HUDEP-2 (cell line): ENCODE measurements around the gene NLGN1.
A peak's percentile ranks its signal among the peaks of the same experiment; 100 is the strongest.
"Not testable (repeated sequence)": the region's sequence is repeated elsewhere in the genome, so short reads cannot be mapped to it uniquely, and the experiment has no call there.

Experiments
- DNase-seq, 76 experiments: peaks; one replicate each; lab custom pipeline; 2025; ENCODE audit not compliant: unreplicated experiment in 76 of 76; lab: John Stamatoyannopoulos, UW

Gene NLGN1

DNA sequence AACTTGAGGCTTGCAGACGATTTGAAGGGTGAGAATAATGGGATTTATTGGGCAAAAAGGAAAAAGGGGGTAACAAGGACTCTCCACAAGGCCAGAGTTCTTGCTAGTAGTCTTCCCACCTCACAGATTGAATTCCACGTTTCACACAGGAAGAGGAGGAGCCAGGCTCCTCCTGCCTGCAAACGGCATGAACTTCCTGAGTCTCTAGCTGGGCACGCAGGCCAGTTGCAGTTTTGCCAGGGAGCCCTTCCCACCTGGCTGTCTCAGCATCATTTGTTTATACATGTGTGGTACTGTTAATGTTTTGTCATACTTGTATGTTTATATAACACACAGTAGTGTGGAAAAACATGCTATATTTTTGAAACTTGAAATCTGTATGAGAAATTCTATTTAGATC, 155.0 kb downstream of the NLGN1 start:
- no peak for DNase-seq

DNA sequence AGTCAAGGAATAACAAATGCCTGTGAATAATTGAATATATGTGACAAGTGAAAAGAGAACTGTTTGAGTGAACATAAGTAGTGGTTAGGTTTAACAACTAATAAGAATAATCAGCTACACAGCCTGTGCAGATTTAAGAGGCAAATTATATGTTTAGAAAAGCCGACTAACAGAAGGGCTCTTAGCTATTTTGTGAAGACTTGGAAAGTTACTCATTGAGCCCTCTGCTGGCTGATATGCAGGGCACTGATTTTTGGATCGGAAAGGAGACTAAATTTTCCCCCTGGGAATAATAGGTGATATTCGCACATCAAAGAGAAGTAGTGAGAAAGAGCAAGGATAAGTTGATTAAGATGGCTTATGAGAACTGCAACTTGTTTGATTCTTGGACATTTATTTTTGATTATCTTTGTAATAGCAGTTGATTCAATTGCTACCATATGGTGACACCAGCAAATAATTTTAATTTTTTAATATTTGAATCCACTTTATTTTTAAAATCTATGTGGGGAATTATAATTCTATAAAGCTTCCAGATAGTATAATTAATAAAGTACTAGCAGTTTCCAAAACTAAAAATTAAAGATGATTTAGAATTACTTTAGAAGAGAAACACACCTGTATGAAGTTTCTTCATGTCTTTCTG, 156.2 kb downstream of the NLGN1 start:
- peak in 4 of 76 experiments; percentile 4 to 17 (median 6) for DNase-seq

DNA sequence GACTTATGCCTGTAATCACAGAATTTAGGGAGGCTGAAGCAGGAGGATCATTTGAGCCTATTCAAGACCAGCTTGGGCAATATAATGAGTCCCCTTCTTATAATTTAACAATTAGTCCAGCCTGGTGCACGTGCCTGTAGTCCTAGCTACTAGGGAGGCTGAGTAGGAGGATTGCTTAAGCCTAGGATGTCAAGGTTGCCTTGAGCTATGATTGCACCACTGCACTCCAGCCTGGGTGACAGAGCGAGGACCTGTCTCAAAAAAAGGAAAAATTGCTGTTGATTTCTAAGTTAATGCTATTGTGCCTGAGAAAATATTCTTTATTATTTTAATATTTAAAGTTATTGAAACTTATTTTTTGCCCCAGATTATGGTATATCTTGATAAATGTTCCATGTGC, 159.0 kb downstream of the NLGN1 start:
- DNase-seq, result no peak

DNA sequence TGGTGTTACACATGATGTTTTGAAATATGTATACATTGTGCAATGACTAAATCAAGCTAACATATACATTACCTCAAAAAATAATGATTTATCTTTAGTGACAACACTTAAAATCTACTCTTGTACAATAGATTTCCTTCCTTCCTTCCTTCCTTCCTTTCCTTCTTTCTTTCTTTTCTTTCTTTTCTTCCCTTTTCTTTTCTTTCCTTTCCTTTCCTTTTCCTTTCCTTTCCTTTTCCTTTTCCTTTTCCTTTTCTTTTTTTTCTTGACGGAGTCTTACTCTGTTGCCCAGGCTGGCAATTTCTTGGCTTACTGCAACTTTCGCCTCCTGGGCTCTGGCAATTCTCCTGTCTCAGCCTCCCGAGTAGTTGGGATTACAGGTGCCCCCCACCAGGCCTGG, 170.5 kb downstream of the NLGN1 start:
- no peak for DNase-seq

GRCh38 chr3:173568623-173569022, 171.1 kb downstream of the NLGN1 start:
- no peak for DNase-seq

- no peak for DNase-seq
These were observed 186.0 kb downstream of the NLGN1 start for GRCh38 chr3:173583496-173583895.

DNA sequence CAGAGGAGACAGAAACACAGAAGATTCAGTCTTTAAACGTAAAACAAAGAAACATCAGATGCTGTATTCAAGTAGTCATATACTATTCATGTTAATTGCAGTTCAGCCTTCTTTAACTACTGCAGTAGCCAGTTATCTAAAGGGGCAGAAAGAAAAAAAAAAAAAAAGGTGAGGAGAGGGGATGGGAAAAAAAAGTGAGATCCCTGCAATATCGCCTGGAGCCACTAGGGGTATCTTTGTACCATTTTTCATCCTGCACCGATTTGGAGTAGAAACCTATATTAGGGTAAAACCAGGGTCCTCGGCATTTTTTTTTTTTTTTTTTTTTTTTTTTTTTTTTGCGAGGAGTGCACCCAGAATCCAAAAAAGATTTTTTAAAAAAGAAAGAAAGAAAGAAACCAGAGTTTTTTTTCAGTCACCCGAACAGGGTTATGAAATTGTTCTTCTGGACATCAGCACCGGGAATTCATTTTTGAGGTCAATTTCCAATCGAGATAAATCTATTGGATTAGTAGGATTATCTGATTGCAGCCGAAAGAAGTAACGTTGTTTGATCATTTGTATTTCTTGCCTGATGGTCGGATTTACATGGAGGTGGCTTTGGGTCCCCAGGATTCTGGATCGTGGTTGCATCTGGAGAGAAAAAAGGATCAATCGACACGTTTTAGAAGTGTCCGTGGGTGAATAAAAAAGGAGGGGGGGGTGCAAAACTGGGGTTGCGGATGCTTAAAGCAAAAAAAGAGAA, 186.7 kb downstream of the NLGN1 start:
- DNase-seq, result peak in 7 of 76 experiments; percentile 1 to 36 (median 25)

DNA sequence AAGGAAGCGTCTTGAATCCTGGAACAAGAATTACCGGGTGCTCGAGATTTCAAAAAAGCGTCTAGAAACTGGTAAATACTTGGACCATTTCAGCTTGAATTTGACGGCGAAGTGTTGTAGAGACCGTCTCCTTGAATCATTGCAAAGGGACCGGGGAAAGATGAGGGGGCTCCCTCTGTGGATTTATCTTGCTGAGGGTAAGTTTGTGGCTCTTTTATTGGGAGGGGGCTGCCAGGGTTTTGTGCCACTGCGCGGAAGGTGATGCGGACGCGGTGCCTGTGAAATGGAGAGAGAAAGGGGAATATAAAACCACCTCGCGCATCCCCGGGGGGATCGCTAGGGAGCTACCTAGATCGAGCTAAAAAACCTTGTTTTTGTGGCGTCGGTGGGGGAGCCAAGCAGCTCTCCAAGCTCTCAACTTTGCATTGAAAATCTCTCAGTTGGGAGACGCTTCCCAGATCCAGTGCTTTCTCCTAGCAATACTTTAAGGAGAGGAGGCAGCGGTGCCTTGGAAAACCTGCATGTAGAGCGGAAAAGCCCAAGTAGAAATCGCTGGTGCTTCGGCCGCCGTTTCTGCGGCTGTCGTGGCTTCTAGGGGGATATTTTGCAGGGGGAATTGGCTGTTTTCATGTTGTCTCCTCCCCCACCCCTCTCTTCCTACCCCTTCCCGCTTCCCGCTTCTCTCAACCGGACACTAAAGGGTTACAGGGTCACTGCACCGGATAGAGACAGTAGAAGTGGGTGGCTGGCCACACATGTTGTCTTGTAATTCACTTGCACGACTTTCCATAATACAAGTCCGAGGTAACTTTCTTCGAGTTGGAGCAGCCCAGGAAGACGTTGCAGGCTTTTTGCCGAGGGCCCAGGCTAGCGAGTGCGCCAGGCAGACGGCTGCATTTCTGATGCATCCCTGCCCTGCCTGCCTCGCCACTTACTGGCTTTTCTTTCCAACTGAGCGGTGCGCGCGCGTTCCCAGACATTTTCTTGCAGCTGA, 187.6 kb downstream of the NLGN1 start:
- DNase-seq, result no peak

DNA sequence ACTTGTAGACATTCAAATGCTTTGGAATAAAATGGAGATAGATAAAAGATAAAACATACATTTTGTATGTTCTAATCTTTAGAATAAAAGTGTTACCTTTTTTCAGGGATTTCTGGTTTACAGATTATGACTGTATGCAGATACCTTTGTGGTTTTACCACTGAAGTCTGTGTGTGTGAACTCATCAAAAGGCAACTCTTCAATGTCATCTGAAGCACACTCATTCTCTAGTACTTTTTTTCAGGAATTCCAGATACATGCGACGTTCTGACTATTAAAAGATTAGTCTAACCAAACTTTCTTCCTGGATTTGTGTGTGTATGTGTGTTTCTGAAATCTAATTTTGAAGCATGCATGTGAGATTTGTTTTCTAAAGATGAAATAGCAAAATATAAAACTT, 188.6 kb downstream of the NLGN1 start:
- DNase-seq, result no peak

GRCh38 chr3:173587055-173587454, 189.5 kb downstream of the NLGN1 start:
- no peak for DNase-seq

DNA sequence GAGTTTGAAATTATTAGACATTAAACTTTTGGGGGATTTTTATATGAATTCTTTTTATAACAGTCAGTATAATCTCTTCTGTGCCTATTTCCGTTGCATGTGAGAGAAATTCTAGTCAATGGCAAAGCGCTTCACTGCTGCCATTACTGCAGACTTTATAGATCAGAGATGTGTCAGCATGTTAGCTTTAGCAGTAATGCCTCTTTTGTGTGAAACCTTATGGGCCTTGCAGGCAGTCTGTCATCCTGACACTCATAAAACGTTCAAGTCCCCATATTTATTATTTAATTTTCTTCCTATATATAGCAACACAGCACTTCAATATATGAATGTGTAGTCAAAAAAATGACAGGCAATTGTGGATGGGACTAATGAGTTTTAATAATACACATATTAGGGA, 191.0 kb downstream of the NLGN1 start:
- no peak for DNase-seq

- DNase-seq, result no peak
These were observed 191.6 kb downstream of the NLGN1 start for GRCh38 chr3:173589116-173589515.

DNA sequence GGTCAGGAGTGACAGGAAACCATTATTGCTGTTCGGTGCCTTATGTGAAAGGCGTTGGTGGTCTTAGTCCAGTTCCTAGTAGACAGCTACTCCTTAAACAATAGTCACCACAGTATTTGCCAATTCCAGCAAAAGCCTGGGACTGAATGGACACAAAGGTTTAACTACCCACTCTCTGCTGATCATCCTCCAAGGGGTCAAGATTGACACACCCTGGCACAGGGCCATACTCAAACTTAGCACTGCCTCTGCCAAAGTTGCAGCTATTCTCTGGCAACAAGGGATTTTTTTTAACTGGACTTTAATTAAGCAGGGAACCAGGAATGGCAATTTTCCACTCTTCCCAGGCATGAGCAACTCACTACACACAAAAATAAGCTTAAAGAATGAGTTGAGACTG, 193.9 kb downstream of the NLGN1 start:
- DNase-seq, result no peak

GRCh38 chr3:173594881-173595280, 197.3 kb downstream of the NLGN1 start:
- DNase-seq, result not testable (repeated sequence)

GRCh38 chr3:173599673-173600072, 202.1 kb downstream of the NLGN1 start:
- DNase-seq, result no peak

- DNase-seq, result no peak
These were observed 217.0 kb downstream of the NLGN1 start for GRCh38 chr3:173614522-173614921.

GRCh38 chr3:173615661-173616060, 218.1 kb downstream of the NLGN1 start:
- no peak for DNase-seq

DNA sequence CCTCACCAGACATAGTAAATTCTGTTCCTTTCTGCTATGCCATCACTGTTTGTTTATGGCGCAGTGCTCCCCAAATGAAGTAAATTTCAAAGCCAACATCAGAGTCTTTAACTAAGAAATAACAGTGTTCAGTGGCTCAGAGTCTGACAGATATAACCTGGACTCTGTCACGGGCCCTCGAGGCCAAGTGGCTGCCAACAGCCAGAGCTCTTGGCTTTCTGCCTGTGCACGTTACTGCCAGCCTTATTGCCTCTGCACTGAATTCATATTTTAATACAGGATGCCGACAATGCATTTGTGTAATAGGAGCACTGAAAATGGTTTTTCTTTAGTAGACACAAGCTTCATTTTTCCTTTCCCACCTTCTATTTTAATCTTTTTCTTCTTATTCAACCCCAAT, 219.9 kb downstream of the NLGN1 start:
- DNase-seq, result peak in 8 of 76 experiments; percentile 6 to 44 (median 26)

DNA sequence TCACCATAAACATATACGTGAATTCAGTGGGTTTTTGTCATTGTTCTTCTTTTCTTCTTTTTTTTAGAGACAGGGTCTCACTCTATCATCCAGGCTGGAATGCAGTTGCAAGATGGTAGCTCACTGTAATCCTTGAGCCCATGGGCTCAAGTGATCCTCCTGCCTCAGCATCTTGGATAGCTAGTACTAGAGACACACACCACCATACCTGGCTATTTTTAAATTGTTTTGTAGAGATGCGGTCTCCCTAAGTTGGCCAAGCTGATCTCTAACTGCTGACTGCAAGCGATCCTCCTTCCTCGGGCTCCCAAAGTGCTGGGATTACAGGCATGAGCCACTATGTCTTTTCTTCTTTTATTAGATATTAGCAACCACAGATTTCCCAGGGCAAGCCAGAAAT, 220.6 kb downstream of the NLGN1 start:
- DNase-seq, result no peak

DNA sequence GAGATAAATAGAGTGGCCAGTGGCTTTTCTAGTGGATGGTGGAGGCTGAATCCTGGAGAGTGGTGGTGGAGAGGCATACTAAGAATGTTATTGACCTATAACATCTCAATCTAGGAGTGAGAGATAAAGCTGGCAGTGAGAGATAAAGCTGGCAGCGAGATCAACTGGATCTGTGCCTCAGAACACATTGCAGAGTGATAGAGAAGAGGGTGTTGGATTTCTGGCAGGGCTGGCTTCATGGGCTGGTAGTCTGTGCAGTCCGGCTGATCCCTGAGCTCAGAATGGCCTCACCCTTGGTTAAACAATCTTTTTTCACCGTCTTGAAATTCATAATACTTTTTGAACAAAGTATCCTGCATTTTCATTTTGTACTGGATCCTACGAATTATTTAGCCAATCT, 221.2 kb downstream of the NLGN1 start:
- DNase-seq, result peak in 7 of 76 experiments; percentile 9 to 52 (median 22)

- no peak for DNase-seq
These were observed 224.6 kb downstream of the NLGN1 start for GRCh38 chr3:173622166-173622565.
